ENCODE data around the gene OOSP2.

DNA sequence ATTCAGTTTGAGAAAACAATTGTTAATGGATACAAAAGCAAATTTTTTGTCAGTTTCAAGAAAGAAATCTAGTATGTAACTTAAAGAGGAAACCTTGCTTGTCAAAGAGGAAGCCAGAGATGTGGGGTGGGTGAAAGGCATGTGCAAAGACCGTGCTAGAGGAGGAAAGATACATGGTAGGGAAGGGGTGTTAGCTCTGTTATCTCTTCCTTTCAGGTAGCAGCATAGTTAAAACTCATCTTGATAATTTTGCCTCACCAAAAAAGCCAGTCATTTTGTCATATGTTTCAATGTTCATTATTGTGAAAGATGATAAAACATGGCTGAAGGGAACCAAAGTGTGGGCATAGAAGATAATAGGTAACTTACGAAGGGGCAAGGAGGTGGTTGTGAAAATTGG lies 45.7 kb downstream of the OOSP2 start:
- TF ChIP-seq, protein P1, sequence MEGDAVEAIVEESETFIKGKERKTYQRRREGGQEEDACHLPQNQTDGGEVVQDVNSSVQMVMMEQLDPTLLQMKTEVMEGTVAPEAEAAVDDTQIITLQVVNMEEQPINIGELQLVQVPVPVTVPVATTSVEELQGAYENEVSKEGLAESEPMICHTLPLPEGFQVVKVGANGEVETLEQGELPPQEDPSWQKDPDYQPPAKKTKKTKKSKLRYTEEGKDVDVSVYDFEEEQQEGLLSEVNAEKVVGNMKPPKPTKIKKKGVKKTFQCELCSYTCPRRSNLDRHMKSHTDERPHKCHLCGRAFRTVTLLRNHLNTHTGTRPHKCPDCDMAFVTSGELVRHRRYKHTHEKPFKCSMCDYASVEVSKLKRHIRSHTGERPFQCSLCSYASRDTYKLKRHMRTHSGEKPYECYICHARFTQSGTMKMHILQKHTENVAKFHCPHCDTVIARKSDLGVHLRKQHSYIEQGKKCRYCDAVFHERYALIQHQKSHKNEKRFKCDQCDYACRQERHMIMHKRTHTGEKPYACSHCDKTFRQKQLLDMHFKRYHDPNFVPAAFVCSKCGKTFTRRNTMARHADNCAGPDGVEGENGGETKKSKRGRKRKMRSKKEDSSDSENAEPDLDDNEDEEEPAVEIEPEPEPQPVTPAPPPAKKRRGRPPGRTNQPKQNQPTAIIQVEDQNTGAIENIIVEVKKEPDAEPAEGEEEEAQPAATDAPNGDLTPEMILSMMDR (conservative IDR thresholded peaks at IDR 0.05; ENCODE audit: low read depth, low read length): no peak
- no peak for TF ChIP-seq EZH2 (IDR thresholded peaks at IDR 0.05; ENCODE audit: borderline replicate concordance, low read depth, low read length, poor library complexity, severe bottlenecking)
